Left colon (tissue), 2 donors: ENCODE results near the gene GRIA1. TPM values are rescaled to one million over a fixed set of nuclear protein-coding genes. Genes with fewer than 3 reads are reported as not detected.

Source experiments
- ATAC-seq: fragments of 200-7000 bp; cut with Tn5 transposase; one replicate; pipeline ENCODE4 v1.9.1; 2020; ENCODE audit warnings: mild to moderate bottlenecking, moderate library complexity
- DNase-seq, 2 donors: peaks; one replicate each; pipeline ENCODE4 v3.0.0-alpha.2; 2020
- intact Hi-C, 2 donors: fragments of 100-400 bp; cut with DNase I in 1 of 2; cut with micrococcal nuclease in 1 of 2; formaldehyde crosslinking; loops; one replicate each; pipeline versions ENCODE4 v1.11.2 to v1.14.0; 2022; cut with DNase I, micrococcal nuclease
- total RNA-seq, 2 donors: library from RNA; stranded (reverse); fragmentation: NEBNext Ultra II Directional; extraction: Animal tissue kit (Norgen Biotek cat#: 25700); gene quantifications; one replicate each; pipeline ENCODE4 v1.2.1, GENCODE V29; 2021
- donor health status: DM: no; HTN: no; CAD: no.
- donor health status: DM: yes; HTN: yes; CAD: no.

The GRIA1 gene
- total RNA-seq, 2 donors from 2014 or later = 0.20 TPM; not detected in 1

DNA sequence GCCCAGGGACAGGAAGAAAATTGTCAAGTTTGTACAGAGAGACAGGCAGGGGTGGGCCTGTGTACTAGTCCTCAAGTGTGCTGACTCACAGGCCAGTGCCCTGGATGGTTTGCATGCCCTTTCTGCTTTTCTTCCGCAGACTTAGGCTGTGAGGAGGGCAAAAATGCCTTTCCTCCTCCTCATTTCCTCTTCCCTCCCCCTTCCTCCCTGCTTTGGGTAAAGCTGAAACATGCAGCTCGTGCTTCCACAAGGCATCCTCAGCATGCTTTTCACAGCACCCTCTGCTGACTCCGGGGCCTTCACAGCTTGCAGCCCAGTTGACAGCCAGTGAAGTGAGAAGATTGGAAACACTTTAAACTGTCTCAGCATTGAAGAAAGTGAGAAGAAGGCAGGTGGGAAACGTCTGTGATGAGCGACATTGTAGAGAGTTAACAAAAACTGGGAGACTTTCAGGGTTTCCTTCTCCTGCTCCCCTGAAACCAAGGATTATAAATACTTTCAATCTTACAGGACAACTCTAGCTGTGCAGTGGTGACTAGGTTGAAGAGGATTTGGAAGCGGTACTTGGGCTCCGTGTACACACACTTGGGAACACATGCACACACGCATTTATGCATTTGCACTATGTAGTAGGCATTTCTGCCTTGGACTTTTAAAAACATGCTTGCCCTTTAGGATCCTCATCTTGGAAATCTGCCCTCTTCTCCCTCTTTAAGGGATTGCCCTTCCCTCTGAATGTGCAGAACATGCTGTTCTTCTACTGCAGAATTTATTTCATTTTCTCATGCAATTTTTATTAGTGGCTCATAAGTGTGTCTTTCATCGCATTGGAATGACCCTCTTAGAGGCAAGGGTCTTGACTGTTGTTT is 138.8 kb downstream of the GRIA1 start:
- intact Hi-C loops = no loop called here
- DNase-seq (peak in 1 of 2 donors; percentile 3), ATAC-seq (no peak)

DNA sequence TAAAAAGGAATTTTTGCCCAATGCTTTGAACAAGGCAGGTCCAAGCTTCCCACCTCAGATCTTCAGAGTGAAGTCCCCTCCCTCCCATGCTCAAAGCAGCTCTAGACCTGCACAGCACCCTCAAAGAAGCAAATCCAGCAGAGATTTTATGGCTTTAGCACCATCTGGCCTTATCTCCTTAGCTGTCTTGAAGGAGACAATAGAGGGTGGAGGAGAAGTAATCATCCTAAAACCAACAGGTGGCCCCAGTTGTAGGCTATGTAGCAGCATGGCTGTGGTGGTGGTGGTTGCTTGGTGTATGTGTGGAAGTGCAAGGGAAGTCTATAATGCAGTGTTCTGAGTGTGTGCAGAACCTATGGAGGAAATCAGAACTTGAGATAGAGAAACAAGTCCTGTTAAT is 140.1 kb downstream of the GRIA1 start:
- ATAC-seq (no peak), DNase-seq (no peak)
- intact Hi-C loops = no loop called here

GRCh38 chr5:153632748-153633290 is 142.3 kb downstream of the GRIA1 start:
- DNase-seq (no peak), ATAC-seq (no peak)
- intact Hi-C loops = no loop called here

DNA sequence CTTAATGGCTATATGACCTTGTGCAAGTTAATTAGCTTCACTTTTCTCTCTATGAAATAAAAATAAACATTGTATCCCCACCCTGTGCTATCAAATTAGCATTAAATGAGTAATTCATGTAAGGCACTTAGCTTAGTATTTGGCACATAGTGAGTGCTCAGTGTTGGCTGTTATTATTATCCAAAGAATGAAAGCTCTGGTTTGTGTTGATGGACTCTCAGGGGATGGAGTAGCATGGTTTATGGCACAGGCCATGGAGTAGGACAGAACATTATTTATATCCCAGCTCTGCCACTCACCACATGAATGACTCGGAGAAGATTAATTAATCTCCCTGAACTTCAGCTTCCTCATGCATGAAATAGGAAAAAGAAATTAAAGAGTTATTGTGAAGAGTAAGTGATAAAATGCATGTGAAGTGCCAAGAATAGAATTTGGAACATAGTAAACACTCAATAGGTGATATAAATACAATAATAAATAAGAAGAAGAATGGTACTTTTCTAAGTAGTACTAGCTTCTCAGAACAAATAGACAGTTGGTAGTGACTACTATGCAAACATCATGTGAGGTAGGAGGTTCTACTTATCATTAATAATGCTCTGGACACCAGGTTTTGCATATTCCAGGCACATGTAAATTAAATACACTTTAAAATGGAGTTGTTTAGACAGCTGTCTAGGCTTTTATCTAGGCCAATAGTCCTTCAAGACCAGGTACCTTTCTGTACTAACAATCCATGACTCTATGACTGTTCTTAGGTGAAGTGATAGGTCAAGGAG is 146.4 kb downstream of the GRIA1 start:
- intact Hi-C loops = no loop called here
- ATAC-seq (no peak), DNase-seq (no peak)

GRCh38 chr5:153640293-153640692 is 149.8 kb downstream of the GRIA1 start:
- ATAC-seq = no peak
- intact Hi-C loops = no loop called here

GRCh38 chr5:153641183-153641688 is 150.8 kb downstream of the GRIA1 start:
- ATAC-seq = no peak
- no peak for DNase-seq
- intact Hi-C loops = no loop called here

More at GRCh38 chr5:153640293-153640692, 149.8 kb downstream of the GRIA1 start:
- DNase-seq = no peak

GRCh38 chr5:153654504-153655200 is 164.2 kb downstream of the GRIA1 start:
- ATAC-seq (no peak), DNase-seq (no peak)

DNA sequence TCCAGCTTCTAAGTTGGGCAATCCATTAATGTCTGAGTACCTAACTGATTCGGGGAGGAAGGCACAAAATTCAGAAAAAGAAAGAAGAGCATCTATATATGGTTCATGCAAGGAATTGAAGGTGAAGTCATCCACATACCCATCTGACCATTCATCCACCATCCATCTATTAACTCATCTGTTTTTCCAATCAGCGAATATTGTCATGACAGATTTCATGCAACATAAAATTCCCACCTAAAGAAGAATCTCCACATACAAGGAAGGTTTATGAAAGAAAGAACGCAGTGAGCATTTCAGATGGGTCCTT is 164.7 kb downstream of the GRIA1 start:
- no peak for ATAC-seq
- intact Hi-C loops = no loop called here
- no peak for DNase-seq

More at GRCh38 chr5:153654504-153655200, 164.2 kb downstream of the GRIA1 start:
- intact Hi-C loops = no loop called here

DNA sequence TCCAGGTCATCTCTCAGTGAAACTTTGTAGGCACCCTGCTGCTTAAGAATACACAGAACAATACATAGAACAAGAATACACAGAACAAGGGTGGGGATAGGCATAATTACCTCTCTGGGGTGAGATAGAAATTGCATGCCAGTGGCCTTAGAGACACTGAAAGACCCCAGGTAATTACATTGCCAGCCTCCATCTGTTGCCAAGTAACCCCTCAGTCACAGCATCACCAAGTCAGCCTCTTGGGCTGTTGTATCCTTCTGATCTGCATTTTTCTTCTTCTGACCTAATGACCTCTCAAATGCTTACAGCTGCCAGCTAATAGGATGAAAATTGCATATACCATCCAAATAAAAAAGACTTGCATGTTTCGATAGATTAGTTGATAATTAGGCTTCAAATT is 167.7 kb downstream of the GRIA1 start:
- intact Hi-C loops = no loop called here
- ATAC-seq = no peak

GRCh38 chr5:153658606-153659005 is 168.1 kb downstream of the GRIA1 start:
- DNase-seq = no peak
- ATAC-seq = no peak
- intact Hi-C loops = no loop called here

More for the DNA sequence above, 167.7 kb downstream of the GRIA1 start:
- no peak for DNase-seq

DNA sequence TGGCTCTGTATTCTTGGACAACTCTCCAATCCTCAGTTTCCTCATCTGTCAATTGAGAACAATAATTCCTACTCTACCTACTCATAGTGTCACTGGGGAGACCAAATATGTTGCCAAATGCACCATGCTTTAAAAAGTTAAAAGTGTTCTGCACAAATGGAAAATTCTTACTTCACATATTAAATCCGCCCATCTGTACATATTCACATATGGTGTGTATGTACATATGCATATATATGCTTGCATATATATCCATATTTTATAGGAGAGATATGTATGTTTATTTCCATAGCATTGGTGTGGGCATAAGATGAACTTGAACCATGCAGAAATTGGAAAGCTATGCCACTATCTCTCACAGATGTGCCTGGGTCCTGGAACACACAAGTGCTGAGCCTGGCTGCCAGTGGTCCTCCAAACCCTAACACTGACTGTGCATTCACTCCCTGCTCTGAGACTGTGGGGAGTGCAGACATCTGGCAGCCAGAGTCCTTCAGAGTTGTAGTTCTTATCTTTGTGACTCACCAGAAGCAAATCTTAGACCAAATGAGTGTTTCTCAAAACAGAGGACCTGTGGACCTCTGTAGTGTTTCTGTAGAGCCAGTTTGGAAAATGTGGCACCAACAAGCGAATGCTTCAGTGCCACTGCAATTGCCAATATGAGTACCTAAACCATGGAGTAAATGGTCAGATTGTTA is 168.7 kb downstream of the GRIA1 start:
- intact Hi-C loops = no loop called here
- DNase-seq (no peak), ATAC-seq (no peak)

DNA sequence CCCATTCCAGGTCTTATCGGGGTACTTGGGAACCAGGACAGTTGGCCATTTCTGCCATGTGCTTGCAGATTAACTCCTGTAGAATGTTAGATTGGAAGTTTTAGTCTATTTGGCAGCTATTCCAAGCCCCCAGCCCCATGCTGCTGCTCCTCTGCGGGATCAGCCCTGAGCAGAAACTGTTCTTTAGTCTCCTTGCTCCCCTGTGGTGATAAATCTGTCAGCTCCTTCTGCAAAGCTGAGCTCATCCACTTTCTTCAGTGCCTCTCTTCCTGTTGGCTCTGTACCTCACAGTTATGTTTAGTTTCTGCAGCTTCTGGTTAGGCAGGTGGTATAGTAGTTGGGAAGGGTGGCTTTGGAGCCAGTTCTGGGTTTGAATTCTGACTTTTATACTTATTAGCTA is 170.4 kb downstream of the GRIA1 start:
- intact Hi-C loops = no loop called here
- DNase-seq (no peak), ATAC-seq (no peak)

DNA sequence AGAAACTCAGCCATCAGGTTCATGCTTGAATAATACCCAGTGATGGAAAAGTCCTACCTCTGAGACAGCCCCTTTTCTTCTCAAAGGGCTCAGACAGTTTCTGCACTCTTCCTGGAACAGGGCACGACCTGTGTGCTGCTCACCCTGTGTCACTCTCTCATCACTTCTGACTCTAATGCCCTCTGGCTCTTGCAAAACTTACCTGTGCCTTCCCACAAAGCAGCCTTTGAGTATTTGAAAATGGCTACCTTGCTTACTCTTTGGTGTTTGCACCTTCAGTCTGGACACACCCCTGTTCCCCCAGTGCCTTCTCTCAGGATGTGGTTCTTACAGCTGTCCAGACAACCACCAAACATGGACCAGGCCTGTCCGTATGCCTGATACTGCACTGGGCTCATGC is 171.4 kb downstream of the GRIA1 start:
- ATAC-seq (no peak), DNase-seq (no peak)
- intact Hi-C loops = no loop called here

GRCh38 chr5:153670101-153670500 is 179.6 kb downstream of the GRIA1 start:
- ATAC-seq (no peak), DNase-seq (no peak)
- intact Hi-C loops = no loop called here

DNA sequence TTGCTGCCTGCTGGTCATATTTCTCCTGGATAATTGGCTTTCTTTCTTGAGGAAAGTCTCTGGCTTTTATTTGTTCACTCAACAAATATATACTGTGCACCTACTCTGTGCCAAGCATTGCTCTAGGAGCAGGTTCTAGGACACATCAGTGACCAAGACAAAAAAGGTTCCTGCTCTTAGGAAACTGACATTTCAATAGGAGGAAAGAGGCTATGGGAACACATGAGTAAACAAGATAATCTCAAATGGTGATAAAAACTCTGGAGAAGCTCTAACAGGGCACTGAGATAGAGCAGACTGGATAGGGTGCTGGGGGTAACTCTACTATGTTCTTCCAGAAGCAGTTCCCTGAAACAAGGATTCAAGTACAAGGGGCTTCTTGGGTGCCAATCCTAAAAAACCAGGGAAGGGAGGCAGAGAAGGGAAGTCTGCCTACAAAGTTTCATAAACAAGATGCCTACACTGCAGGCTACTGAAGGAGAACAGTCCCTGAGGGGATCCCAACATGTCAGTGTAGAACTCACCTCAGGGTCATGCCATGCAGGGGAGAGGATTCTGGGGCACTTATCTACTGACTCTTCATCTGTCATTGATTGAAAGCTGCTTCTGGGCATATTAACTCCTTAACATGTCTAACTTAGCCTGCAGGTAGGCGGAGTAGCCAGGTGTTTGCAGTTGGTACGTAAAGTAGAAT is 181.3 kb downstream of the GRIA1 start:
- no peak for ATAC-seq
- no peak for DNase-seq
- intact Hi-C loops = no loop called here

DNA sequence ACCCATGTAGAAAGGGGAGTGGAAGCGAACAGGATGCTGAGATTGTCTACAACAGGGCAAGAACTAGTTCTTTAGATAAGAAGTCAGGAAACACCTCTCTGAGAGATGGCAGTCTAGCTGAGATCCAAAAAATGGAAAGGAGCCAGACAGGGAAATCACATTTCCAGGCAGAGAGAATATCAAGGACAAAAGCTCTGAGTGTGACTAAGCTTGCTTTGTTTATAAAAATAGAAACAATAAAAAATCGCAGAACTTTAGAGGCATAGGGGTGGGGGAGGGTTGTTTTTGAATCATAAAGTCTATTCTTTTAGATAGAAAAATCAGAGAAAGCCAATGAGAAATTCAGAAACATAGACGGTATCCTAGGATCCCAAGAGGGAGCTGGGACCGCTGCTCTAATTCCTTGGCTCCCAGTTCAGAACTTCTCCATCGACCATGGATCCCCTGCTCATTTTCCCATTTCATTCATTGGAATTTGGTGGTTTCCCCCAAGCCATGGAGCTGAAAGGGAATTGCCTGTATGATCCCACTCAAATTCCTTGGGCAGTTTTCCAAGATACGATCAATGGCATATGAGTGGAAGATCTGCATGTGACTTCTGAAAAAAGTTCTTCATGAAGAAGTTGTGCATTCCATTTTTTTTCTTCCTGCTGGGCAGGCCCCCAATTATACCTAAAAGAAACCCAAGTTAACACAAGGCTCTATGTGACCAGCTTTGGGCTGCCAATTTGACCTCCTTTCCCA is 182.0 kb downstream of the GRIA1 start:
- DNase-seq (no peak), ATAC-seq (no peak)
- intact Hi-C loops = no loop called here

DNA sequence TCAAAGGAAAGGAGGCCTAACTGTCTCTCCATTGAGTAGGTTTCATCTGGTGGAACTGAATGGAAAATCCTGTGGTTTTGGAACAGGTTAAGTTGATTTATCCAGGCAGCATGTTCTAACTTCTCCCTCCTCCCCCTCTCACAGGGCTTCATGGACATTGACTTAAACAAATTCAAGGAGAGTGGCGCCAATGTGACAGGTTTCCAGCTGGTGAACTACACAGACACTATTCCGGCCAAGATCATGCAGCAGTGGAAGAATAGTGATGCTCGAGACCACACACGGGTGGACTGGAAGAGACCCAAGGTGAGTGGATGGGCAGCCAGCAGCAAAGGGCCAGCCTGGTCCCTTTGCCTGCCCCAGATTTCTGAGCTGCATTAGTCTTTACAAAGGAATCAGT is 183.9 kb downstream of the GRIA1 start:
- no peak for ATAC-seq

More for the DNA sequence above, 183.9 kb downstream of the GRIA1 start:
- no peak for DNase-seq
- intact Hi-C loops = no loop called here
